Cardiac septum (tissue), 1 donor: ENCODE results near the gene AKAP13. TPM values are rescaled to one million over a fixed set of nuclear protein-coding genes. Genes with fewer than 3 reads are reported as not detected.
A peak's percentile ranks its signal among the peaks of the same experiment; 100 is the strongest.
"Not testable (repeated sequence)": the region's sequence is repeated elsewhere in the genome, so short reads cannot be mapped to it uniquely, and the experiment has no call there.

Experiments used
- DNase-seq: peaks from one replicate; pipeline ENCODE4 v3.0.0-alpha.2; 2020; ENCODE audit warnings: low spot score
- intact Hi-C: fragments of 100-400 bp; cut with DNase I; formaldehyde crosslinking; loops from one replicate; pipeline ENCODE4 v1.14.0; 2022
- long read RNA-seq: library from polyadenylated mRNA; unstranded; transcript quantifications from one replicate; pipeline ENCODE4 v2.0.0, GENCODE V29; 2021
- total RNA-seq: library from RNA; stranded (reverse); fragmentation: NEBNext Ultra II Directional; extraction: Animal tissue kit (Norgen Biotek cat#: 25700); gene quantifications from one replicate; pipeline ENCODE4 v1.2.1, GENCODE V29; 2021
- donor health status: DM: no; HTN: no; CAD: no.

Gene AKAP13
- 458 TPM for total RNA-seq
- long read RNA-seq, full-length matches to known transcripts, result 2 of 294 reads
- long read RNA-seq, partial matches to known transcripts, result 141 of 294 reads
- long read RNA-seq, other reads (novel, unspliced or antisense), result 151 of 294 reads

- intact Hi-C loops, result loop anchor here (2.0 to 10.0 kb wide), 2 partner anchors 44 to 114 kb away; no protein-coding TSS in a partner anchor
Observed at GRCh38 chr15:85380217-85380811, at the start of gene AKAP13. TSS of gene AKAP13 (plus strand) at chr15:85380603. CDS start at chr15:85485721, 105,118 bp downstream.

GRCh38 chr15:85330901-85331588 is 49.4 kb upstream of the AKAP13 start:
- peak; percentile 90 for DNase-seq
- intact Hi-C loops, result loop anchor here (2.0 to 10.0 kb wide), 4 partner anchors 91 to 394 kb away; no protein-coding TSS in a partner anchor

More at GRCh38 chr15:85380217-85380811, at the start of gene AKAP13:
- DNase-seq, result peak; percentile 99

GRCh38 chr15:85331655-85332285 is 48.6 kb upstream of the AKAP13 start:
- intact Hi-C loops, result loop anchor here (2.0 to 10.0 kb wide), 4 partner anchors 91 to 393 kb away; no protein-coding TSS in a partner anchor

GRCh38 chr15:85333132-85333831 is 47.1 kb upstream of the AKAP13 start:
- no peak for DNase-seq
- intact Hi-C loops, result loop anchor here (5.0 to 10.0 kb wide), 3 partner anchors 89 to 392 kb away; no protein-coding TSS in a partner anchor

More at GRCh38 chr15:85331655-85332285, 48.6 kb upstream of the AKAP13 start:
- no peak for DNase-seq

- intact Hi-C loops, result loop anchor here (5.0 to 10.0 kb wide), 3 partner anchors 88 to 391 kb away; no protein-coding TSS in a partner anchor
Observed at GRCh38 chr15:85334241-85334640, 46.2 kb upstream of the AKAP13 start.

GRCh38 chr15:85335193-85335942 is 45.0 kb upstream of the AKAP13 start:
- no peak for DNase-seq
- intact Hi-C loops, result loop anchor here (10.0 kb wide), 1 partner anchor 389 kb away; no protein-coding TSS in a partner anchor

More at GRCh38 chr15:85334241-85334640, 46.2 kb upstream of the AKAP13 start:
- DNase-seq, result no peak

- intact Hi-C loops, result loop anchor here (2.0 to 10.0 kb wide), 3 partner anchors 24 to 388 kb away; partner anchors contain the start of gene AKAP13
- no peak for DNase-seq
Observed at GRCh38 chr15:85336880-85337279, 43.5 kb upstream of the AKAP13 start.

- peak; percentile 78 for DNase-seq
- intact Hi-C loops, result loop anchor here (2.0 to 10.0 kb wide), 3 partner anchors 23 to 387 kb away; partner anchors contain the start of gene AKAP13
Observed at GRCh38 chr15:85337425-85338074, 42.9 kb upstream of the AKAP13 start.

GRCh38 chr15:85340321-85340665 is 40.1 kb upstream of the AKAP13 start:
- intact Hi-C loops, result no loop called here
- DNase-seq, result no peak

- DNase-seq, result no peak
Observed at GRCh38 chr15:85340852-85341251, 39.6 kb upstream of the AKAP13 start.

GRCh38 chr15:85342163-85342562 is 38.2 kb upstream of the AKAP13 start:
- DNase-seq, intact Hi-C loops: not testable (repeated sequence)

More at GRCh38 chr15:85340852-85341251, 39.6 kb upstream of the AKAP13 start:
- intact Hi-C loops, result no loop called here

GRCh38 chr15:85343443-85343842 is 37.0 kb upstream of the AKAP13 start:
- DNase-seq, intact Hi-C loops: not testable (repeated sequence)

GRCh38 chr15:85344241-85344640 is 36.2 kb upstream of the AKAP13 start:
- intact Hi-C loops, DNase-seq: not testable (repeated sequence)

GRCh38 chr15:85344653-85345114 is 35.7 kb upstream of the AKAP13 start:
- DNase-seq, intact Hi-C loops: not testable (repeated sequence)

GRCh38 chr15:85345196-85345918 is 35.0 kb upstream of the AKAP13 start:
- intact Hi-C loops, result not testable (repeated sequence)

GRCh38 chr15:85346462-85347084 is 33.8 kb upstream of the AKAP13 start:
- intact Hi-C loops, DNase-seq: not testable (repeated sequence)

More at GRCh38 chr15:85345196-85345918, 35.0 kb upstream of the AKAP13 start:
- not testable (repeated sequence) for DNase-seq
